Body of pancreas (tissue), 4 donors: ENCODE data around the gene TRAPPC4. TPM values are rescaled to one million over a fixed set of nuclear protein-coding genes. Genes with fewer than 3 reads are reported as not detected.
"Not testable (repeated sequence)": the region's sequence is repeated elsewhere in the genome, so short reads cannot be mapped to it uniquely, and the experiment has no call there.

Experiments
- ATAC-seq: fragments of 150-250 bp; one replicate; pipeline ENCODE4 v1.9.1; 2016
- DNase-seq, 4 donors: peaks; one replicate each; pipeline ENCODE4 v3.0.0-alpha.2; 2019
- H3K27ac ChIP-seq, 4 donors: fragments of 200-600 bp; sonication (generic); 1 replicate in 3 of 4; 2 replicates in 1 of 4; pipeline versions ENCODE4 v1.5.1 to v1.6.1; 2016 to 2019; ENCODE audit warnings: mild to moderate bottlenecking in 1 of 4, mixed read lengths in 1 of 4, moderate library complexity in 1 of 4
- H3K27me3 ChIP-seq, 2 donors: fragments of 200-600 bp; sonication (generic); one replicate each; pipeline ENCODE4 v1.6.0; 2016; ENCODE audit warnings: mild to moderate bottlenecking in 1 of 2
- H3K36me3 ChIP-seq, 2 donors: fragments of 200-600 bp; sonication (generic); replicated peaks in 1 of 2; 2 replicates each; pipeline ENCODE4 v1.5.1; 2016; ENCODE audit warnings: low read depth in 2 of 2; ENCODE audit not compliant: insufficient read depth in 1 of 2
- H3K4me1 ChIP-seq: fragments of 200-600 bp; sonication (generic); one replicate; pipeline ENCODE4 v1.6.0; 2016
- H3K4me3 ChIP-seq, 2 donors: fragments of 200-600 bp; sonication (generic); 1 replicate in 1 of 2; 2 replicates in 1 of 2; pipeline ENCODE4 v1.5.1; 2016 to 2019
- H3K9me3 ChIP-seq, 3 donors: fragments of 200-600 bp; sonication (generic); 1 replicate in 2 of 3; 2 replicates in 1 of 3; pipeline ENCODE4 v1.5.1; 2016
- POLR2A ChIP-seq, 3 donors: fragments of 450-650 bp; IDR thresholded peaks; one replicate each; pipeline ENCODE4 v1.6.1; 2016; ENCODE audit warnings: antibody characterized with exemption in 3 of 3, mild to moderate bottlenecking in 2 of 3
- WGBS, 2 donors: methylation state at CpG; one replicate each; pipeline ENCODE4 v1.1.5; 2017; 5-methylcytosine and 5-hydroxymethylcytosine counted together
- intact Hi-C: fragments of 100-400 bp; cut with DNase I; formaldehyde crosslinking; loops from one replicate; pipeline ENCODE4 v1.15.1; 2023
- total RNA-seq, 2 donors: library from RNA; depleted of rRNA; stranded (reverse); fragments of >200 nt; gene quantifications; one replicate each; pipeline ENCODE4 v1.1.0, GENCODE V29; 2016
- TF ChIP-seq, protein P1 (sequence below), 7 experiments: fragments of 450-650 bp in 4 of 7; fragments of 200-600 bp in 3 of 7; sonication (generic) in 3 of 7; IDR thresholded peaks; one replicate each; pipeline ENCODE4 v1.5.1; 2016 to 2019; ENCODE audit warnings: antibody characterized with exemption in 7 of 7

TRAPPC4 gene
- total RNA-seq, 2 donors from 2014 or later: 26.2 to 39.9 TPM

DNA sequence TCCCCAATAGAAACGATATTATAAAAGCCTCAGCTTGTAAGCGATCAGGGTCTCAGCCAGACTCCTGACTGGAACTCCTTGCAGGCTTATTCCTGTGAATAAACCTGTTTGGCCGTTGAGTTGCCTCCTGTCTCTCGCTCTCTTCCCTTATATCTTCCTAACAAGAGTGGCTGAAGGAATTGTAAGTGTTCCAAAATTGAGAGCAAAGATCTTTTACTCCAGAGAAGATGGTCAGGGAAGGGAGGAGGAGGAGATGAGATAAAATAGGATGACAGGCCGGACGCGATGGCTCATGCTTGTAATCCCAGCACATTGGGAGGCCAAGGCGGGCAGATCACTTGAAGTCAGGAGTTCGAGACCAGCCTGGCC lies 13.3 kb downstream of the TRAPPC4 start:
- H3K27me3 ChIP-seq: no peaks in the 10 kb centered on the region
- no peak for ATAC-seq
- TF ChIP-seq, protein P1, sequence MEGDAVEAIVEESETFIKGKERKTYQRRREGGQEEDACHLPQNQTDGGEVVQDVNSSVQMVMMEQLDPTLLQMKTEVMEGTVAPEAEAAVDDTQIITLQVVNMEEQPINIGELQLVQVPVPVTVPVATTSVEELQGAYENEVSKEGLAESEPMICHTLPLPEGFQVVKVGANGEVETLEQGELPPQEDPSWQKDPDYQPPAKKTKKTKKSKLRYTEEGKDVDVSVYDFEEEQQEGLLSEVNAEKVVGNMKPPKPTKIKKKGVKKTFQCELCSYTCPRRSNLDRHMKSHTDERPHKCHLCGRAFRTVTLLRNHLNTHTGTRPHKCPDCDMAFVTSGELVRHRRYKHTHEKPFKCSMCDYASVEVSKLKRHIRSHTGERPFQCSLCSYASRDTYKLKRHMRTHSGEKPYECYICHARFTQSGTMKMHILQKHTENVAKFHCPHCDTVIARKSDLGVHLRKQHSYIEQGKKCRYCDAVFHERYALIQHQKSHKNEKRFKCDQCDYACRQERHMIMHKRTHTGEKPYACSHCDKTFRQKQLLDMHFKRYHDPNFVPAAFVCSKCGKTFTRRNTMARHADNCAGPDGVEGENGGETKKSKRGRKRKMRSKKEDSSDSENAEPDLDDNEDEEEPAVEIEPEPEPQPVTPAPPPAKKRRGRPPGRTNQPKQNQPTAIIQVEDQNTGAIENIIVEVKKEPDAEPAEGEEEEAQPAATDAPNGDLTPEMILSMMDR (IDR thresholded peaks at IDR 0.05): no peak
- no peak for TF ChIP-seq POLR2A (IDR thresholded peaks at IDR 0.05)
- WGBS, 2 donors: 63 to 71% methylated on average over 9 of the region's 9 CpGs
- no peak overlapping the region for H3K4me3 ChIP-seq
- H3K9me3 ChIP-seq: no peaks in the 10 kb centered on the region
- no peak overlapping the region for H3K27ac ChIP-seq
- peaks cover 33% of the 10 kb centered on the region for H3K4me1 ChIP-seq
- H3K36me3 ChIP-seq: no peaks in the 10 kb centered on the region
- no peak for DNase-seq
- intact Hi-C loops: no loop called here

GRCh38 chr11:119033421-119033820 lies 14.9 kb downstream of the TRAPPC4 start:
- WGBS, 2 donors: 74 to 81% methylated on average over 10 of the region's 10 CpGs
- DNase-seq, H3K27ac ChIP-seq, H3K9me3 ChIP-seq, H3K27me3 ChIP-seq, intact Hi-C loops, ATAC-seq, H3K36me3 ChIP-seq, H3K4me3 ChIP-seq: not testable (repeated sequence)
- H3K4me1 ChIP-seq: peaks cover 17% of the 10 kb centered on the region

- no peaks in the 10 kb centered on the region for H3K9me3 ChIP-seq
- no peaks in the 10 kb centered on the region for H3K27me3 ChIP-seq
- intact Hi-C loops: no loop called here
- 66 to 69% methylated on average over 3 of the region's 3 CpGs for WGBS, 2 donors
- DNase-seq (no peak), ATAC-seq (no peak)
- H3K27ac ChIP-seq: no peak overlapping the region
- peaks cover 5% of the 10 kb centered on the region for H3K4me1 ChIP-seq
- no peaks in the 10 kb centered on the region for H3K36me3 ChIP-seq
- TF ChIP-seq POLR2A (IDR thresholded peaks at IDR 0.05): no peak
- TF ChIP-seq, protein P1 (IDR thresholded peaks at IDR 0.05): no peak
- no peak overlapping the region for H3K4me3 ChIP-seq
These were observed 16.2 kb downstream of the TRAPPC4 start for GRCh38 chr11:119034813-119035212.

GRCh38 chr11:119038884-119039283 lies 20.3 kb downstream of the TRAPPC4 start:
- no peak for DNase-seq
- 80 to 88% methylated on average over 3 to 5 of the region's 5 CpGs for WGBS, 2 donors
- TF ChIP-seq, protein P1 (IDR thresholded peaks at IDR 0.05): no peak
- no peak for TF ChIP-seq POLR2A (IDR thresholded peaks at IDR 0.05)
- Histone ChIP-seq H3K36me3 (no peaks in the 10 kb centered on the region), H3K4me3 (no peak overlapping the region), H3K27me3 (no peaks in the 10 kb centered on the region), H3K9me3 (no peaks in the 10 kb centered on the region), H3K4me1 (no peaks in the 10 kb centered on the region), H3K27ac (no peak overlapping the region)
- intact Hi-C loops: no loop called here
- no peak for ATAC-seq

GRCh38 chr11:119039471-119039870 lies 20.9 kb downstream of the TRAPPC4 start:
- intact Hi-C loops, ATAC-seq, H3K27me3 ChIP-seq, DNase-seq, H3K27ac ChIP-seq, H3K4me3 ChIP-seq, H3K9me3 ChIP-seq, H3K36me3 ChIP-seq, H3K4me1 ChIP-seq: not testable (repeated sequence)
- WGBS, 2 donors: 45 to 54% methylated on average over 11 of the region's 11 CpGs

DNA sequence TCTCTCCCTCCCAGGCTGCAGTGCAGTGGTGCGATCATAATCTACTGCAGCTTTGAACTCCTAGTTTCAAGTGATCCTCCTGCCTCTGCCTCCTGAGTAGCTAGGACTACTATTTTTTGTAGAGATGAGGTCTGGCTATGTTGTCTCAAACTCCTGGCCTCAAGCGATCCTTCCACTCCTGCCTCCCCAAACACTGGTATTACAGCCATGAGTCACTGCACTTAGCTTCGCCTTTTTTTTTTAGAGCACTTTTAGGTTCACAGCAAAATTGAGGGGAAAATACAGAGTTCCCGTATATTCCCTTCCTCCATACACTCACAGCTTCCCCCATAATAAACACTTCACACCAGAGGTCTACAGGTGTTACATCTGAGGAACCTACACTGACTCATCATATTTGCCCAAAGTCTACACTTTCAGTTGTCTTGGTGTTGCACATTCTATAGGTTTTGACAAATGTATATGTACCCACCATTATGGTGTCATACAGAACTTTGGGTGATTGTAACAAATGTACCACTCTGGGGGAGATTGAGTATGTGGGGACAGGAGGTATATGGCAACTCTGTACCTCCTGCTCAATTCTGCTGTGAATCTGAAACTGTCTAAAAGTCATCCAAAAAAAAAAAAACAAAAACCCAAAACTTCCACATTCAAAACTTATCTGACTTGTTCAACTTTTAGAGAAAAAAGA lies 23.4 kb downstream of the TRAPPC4 start:
- no peak for DNase-seq
- no peak for ATAC-seq
- Histone ChIP-seq H3K9me3 (no peaks in the 10 kb centered on the region), H3K36me3 (peaks cover 0 to 13% of the 10 kb centered on the region in 2 donors), H3K4me3 (no peak overlapping the region), H3K27me3 (no peaks in the 10 kb centered on the region), H3K27ac (no peak overlapping the region), H3K4me1 (no peaks in the 10 kb centered on the region)
- no peak for TF ChIP-seq POLR2A (IDR thresholded peaks at IDR 0.05)
- TF ChIP-seq, protein P1 (IDR thresholded peaks at IDR 0.05): no peak
- intact Hi-C loops: no loop called here
- WGBS, 2 donors: 84 to 86% methylated on average over 4 of the region's 4 CpGs
